ENCODE measurements around the gene MPP4.
A peak's percentile ranks its signal among the peaks of the same experiment; 100 is the strongest.

Gene MPP4, protein sequence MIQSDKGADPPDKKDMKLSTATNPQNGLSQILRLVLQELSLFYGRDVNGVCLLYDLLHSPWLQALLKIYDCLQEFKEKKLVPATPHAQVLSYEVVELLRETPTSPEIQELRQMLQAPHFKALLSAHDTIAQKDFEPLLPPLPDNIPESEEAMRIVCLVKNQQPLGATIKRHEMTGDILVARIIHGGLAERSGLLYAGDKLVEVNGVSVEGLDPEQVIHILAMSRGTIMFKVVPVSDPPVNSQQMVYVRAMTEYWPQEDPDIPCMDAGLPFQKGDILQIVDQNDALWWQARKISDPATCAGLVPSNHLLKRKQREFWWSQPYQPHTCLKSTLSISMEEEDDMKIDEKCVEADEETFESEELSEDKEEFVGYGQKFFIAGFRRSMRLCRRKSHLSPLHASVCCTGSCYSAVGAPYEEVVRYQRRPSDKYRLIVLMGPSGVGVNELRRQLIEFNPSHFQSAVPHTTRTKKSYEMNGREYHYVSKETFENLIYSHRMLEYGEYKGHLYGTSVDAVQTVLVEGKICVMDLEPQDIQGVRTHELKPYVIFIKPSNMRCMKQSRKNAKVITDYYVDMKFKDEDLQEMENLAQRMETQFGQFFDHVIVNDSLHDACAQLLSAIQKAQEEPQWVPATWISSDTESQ

DNA sequence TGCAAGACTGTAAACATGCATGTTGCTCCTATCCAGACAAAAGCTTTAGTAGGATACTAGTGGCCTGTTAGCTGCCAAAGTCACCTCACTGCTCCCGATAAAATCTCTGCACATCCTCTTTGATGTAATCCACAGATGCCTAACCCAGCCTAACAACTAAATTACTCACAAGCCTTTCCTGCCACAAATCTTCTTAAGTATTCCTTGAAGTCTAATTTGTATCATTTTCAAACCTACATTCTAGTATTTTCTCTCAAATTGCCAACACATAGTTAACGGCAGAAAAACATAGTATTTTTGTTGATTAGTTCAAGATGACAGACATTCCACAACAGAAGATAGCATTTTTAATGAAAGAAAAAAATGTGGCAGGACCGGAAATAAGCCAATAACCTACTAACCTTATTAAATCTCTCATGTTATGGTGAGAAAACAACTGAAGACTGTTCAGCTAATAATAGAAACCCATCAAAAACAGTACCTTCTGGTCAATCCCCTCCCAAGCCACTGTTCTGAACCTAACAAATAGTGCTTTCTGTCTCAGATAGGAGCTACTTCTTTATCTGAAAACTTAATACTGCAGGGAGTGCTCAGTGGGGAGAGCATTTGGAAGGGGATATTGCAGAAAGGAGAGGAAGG, at the start of gene MPP4:
Gene MPP4 (minus strand): TSS at position 57 of the 639 bp plus-strand sequence. CDS start 4,690 bp downstream, outside the sequence.
- Histone ChIP-seq H3K27ac (ENCODE audit: low read depth, low read length) (peak within 1 kb of the TSS; percentile 52), H3K36me3 (ENCODE audit: control insufficient read depth in 5 of 5, insufficient read depth in 5 of 5, low read length in 5 of 5) (peaks cover 15 to 26% (median 24%) of the 10 kb centered on the region in 5 donors), H3K4me3 (ENCODE audit: low read depth in 1 of 5, low read length in 5 of 5) (no peak within 1 kb of the TSS), H3K9me3 (ENCODE audit: control insufficient read depth in 5 of 5, low read length in 5 of 5) (no peaks in the 10 kb centered on the region), H3K9ac (ENCODE audit: low read length in 5 of 5) (no peak within 1 kb of the TSS), H3K4me1 (ENCODE audit: control insufficient read depth in 5 of 5, insufficient read depth in 5 of 5, low read length in 5 of 5) (peaks cover 0 to 28% (median 0%) of the 10 kb centered on the region in 5 donors), H3K27me3 (ENCODE audit: control insufficient read depth in 5 of 5, insufficient read depth in 4 of 5, low read length in 5 of 5) (no peaks in the 10 kb centered on the region)

DNA sequence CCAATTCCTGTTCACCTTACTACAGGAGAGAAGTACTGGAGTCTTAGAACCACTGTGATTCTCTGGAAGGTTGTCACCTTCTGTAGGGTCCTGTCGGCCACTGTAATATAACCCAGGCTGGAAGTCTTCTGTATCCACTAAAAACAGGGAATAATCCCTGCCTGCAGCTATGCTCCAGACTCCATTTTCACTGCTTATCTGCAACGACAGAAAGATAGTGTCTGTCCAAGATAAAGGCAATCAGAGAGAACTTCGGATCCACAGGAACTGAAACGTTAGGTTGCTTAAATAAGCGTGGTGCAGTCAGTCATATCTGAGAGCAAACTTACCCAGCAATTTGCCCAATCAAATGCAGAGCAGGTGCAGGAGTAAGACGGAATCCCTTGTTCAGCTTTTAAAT, 48.1 kb upstream of the MPP4 start:
- H3K27me3 ChIP-seq (ENCODE audit: control insufficient read depth in 5 of 5, insufficient read depth in 4 of 5, low read length in 5 of 5): no peaks in the 10 kb centered on the region
- peaks cover 0 to 5% (median 0%) of the 10 kb centered on the region in 5 donors for H3K4me1 ChIP-seq (ENCODE audit: control insufficient read depth in 5 of 5, insufficient read depth in 5 of 5, low read length in 5 of 5)
- no peak overlapping the region for H3K4me3 ChIP-seq (ENCODE audit: low read depth in 1 of 5, low read length in 5 of 5)
- H3K9ac ChIP-seq (ENCODE audit: low read length in 5 of 5): no peak overlapping the region
- no peaks in the 10 kb centered on the region for H3K9me3 ChIP-seq (ENCODE audit: control insufficient read depth in 5 of 5, low read length in 5 of 5)
- H3K36me3 ChIP-seq (ENCODE audit: control insufficient read depth in 5 of 5, insufficient read depth in 5 of 5, low read length in 5 of 5): peaks cover 41 to 57% (median 46%) of the 10 kb centered on the region in 5 donors
- no peak overlapping the region for H3K27ac ChIP-seq (ENCODE audit: low read depth, low read length)

DNA sequence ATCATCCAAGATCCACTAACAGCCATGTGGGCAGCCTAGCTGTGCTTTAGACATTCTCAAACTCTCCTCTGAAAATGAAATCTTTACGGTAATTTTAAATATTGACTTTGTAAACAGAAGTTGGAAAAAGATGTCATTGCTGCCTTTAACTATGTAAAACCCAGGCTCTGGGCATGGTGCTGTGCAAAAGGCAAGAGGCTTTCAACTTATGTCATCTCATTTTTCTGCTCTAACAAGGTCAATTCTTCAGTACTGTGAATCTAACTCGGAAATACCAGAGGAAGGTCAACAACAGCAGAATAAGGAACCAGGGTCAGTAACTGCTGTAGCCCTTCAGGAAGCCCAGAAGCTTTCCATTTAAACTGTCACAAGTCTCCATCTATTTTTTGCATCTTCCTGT, 37.0 kb upstream of the MPP4 start:
- H3K36me3 ChIP-seq (ENCODE audit: control insufficient read depth in 5 of 5, insufficient read depth in 5 of 5, low read length in 5 of 5): peaks cover 37 to 51% (median 47%) of the 10 kb centered on the region in 5 donors

DNA sequence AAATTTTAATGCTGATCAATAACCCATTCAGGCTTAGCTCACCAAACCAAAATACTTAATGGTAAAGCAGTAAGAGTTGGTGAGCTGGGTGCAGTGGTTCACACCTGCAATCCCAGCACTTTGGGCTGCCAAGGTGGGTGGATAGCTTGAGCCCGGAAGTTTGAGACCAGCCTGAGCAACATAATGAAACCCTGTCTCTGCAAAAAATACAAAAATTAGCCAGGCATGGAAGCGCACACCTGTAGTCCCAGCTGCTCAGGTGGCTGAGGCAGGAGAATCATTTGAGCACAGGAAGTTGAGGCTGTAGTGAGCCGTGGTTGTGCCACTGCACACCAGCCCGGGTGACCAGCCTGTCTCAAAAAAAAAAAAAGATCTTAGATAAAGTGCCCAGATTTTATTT, 35.7 kb upstream of the MPP4 start:
- no peak overlapping the region for H3K27ac ChIP-seq (ENCODE audit: low read depth, low read length)
- H3K4me1 ChIP-seq (ENCODE audit: control insufficient read depth in 5 of 5, insufficient read depth in 5 of 5, low read length in 5 of 5): no peaks in the 10 kb centered on the region
- no peak overlapping the region for H3K9ac ChIP-seq (ENCODE audit: low read length in 5 of 5)
- no peaks in the 10 kb centered on the region for H3K27me3 ChIP-seq (ENCODE audit: control insufficient read depth in 5 of 5, insufficient read depth in 4 of 5, low read length in 5 of 5)
- peaks cover 0 to 8% (median 0%) of the 10 kb centered on the region in 5 donors for H3K9me3 ChIP-seq (ENCODE audit: control insufficient read depth in 5 of 5, low read length in 5 of 5)
- H3K4me3 ChIP-seq (ENCODE audit: low read depth in 1 of 5, low read length in 5 of 5): no peak overlapping the region
- peaks cover 37 to 54% (median 48%) of the 10 kb centered on the region in 5 donors for H3K36me3 ChIP-seq (ENCODE audit: control insufficient read depth in 5 of 5, insufficient read depth in 5 of 5, low read length in 5 of 5)

More for the DNA sequence above, 37.0 kb upstream of the MPP4 start:
- Histone ChIP-seq H3K4me3 (ENCODE audit: low read depth in 1 of 5, low read length in 5 of 5) (no peak overlapping the region), H3K4me1 (ENCODE audit: control insufficient read depth in 5 of 5, insufficient read depth in 5 of 5, low read length in 5 of 5) (no peaks in the 10 kb centered on the region), H3K27me3 (ENCODE audit: control insufficient read depth in 5 of 5, insufficient read depth in 4 of 5, low read length in 5 of 5) (no peaks in the 10 kb centered on the region), H3K9ac (ENCODE audit: low read length in 5 of 5) (no peak overlapping the region), H3K27ac (ENCODE audit: low read depth, low read length) (no peak overlapping the region), H3K9me3 (ENCODE audit: control insufficient read depth in 5 of 5, low read length in 5 of 5) (peaks cover 0 to 8% (median 0%) of the 10 kb centered on the region in 5 donors)

DNA sequence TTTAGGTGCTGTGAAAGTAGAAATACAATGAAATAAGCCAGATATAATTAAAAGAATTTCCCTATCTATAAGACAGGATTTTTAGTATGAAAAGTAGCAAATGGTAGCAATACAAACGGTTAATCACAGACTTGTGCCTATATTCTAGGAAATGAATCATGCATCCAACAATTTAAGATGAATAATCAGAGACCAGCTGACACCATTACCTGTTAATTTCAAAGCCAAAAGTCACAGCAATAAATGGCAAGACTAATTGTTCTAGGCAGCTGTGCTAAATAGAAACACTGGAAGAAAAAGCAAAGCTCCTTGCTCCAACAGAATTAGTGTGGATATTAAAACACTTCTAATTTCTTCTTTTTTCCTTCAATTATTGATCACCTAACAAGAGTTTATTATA, 35.1 kb upstream of the MPP4 start:
- no peak overlapping the region for H3K9ac ChIP-seq (ENCODE audit: low read length in 5 of 5)
- H3K4me1 ChIP-seq (ENCODE audit: control insufficient read depth in 5 of 5, insufficient read depth in 5 of 5, low read length in 5 of 5): no peaks in the 10 kb centered on the region
- no peak overlapping the region for H3K4me3 ChIP-seq (ENCODE audit: low read depth in 1 of 5, low read length in 5 of 5)
- H3K36me3 ChIP-seq (ENCODE audit: control insufficient read depth in 5 of 5, insufficient read depth in 5 of 5, low read length in 5 of 5): peaks cover 38 to 58% (median 51%) of the 10 kb centered on the region in 5 donors
- H3K27ac ChIP-seq (ENCODE audit: low read depth, low read length): no peak overlapping the region
- no peaks in the 10 kb centered on the region for H3K27me3 ChIP-seq (ENCODE audit: control insufficient read depth in 5 of 5, insufficient read depth in 4 of 5, low read length in 5 of 5)
- peaks cover 0 to 8% (median 0%) of the 10 kb centered on the region in 5 donors for H3K9me3 ChIP-seq (ENCODE audit: control insufficient read depth in 5 of 5, low read length in 5 of 5)

DNA sequence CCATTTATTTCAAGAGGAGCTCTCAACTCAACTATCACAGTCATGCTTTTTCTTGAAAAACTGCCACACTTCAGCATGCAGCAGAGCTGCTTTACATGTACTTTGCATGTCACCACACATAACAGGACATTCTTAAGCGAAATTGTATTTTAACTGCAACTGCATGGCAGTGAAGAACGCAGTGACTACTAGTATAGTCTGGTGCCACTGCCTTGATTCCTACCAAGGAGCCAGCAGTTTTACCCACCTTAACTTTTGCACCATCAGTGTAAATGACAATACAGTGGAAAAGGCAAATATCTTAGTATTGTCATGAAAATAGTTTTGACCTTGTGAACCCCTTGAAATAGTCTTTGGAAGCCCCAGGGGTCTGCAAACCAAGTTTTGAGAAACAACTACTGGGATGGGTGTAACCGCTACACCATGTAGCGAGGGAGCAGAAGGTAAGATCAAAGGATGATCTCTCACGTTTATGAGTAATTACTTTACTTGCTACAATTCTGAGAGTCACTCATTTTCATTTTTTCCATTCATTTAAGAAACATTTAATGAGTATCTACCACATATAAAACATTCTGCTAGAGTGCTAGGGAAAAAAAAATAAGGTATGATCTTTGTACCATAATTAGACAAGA, 32.3 kb upstream of the MPP4 start:
- peaks cover 49 to 65% (median 59%) of the 10 kb centered on the region in 5 donors for H3K36me3 ChIP-seq (ENCODE audit: control insufficient read depth in 5 of 5, insufficient read depth in 5 of 5, low read length in 5 of 5)

DNA sequence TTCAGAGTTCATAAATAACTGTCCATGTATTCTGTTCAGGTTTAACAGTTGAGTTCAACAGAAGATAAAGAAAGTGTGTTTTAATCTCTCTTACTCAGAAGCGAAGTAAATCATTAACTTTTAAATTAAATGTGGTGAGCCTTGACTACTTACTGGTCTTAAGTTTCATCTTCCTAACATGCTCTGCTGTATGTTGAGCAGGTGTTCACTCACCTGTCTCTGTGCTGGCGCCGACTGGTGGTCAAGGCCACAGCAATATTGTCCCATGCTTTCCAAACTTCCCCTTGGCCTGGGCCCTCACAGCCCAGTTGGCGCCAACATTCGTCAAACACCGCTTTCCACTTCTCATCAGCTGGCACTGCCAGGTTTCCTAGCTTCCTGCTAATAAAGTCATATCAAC, 17.0 kb upstream of the MPP4 start:
- Histone ChIP-seq H3K9ac (ENCODE audit: low read length in 5 of 5) (no peak overlapping the region), H3K27me3 (ENCODE audit: control insufficient read depth in 5 of 5, insufficient read depth in 4 of 5, low read length in 5 of 5) (no peaks in the 10 kb centered on the region), H3K4me3 (ENCODE audit: low read depth in 1 of 5, low read length in 5 of 5) (no peak overlapping the region), H3K9me3 (ENCODE audit: control insufficient read depth in 5 of 5, low read length in 5 of 5) (peaks cover 0 to 3% (median 0%) of the 10 kb centered on the region in 5 donors), H3K36me3 (ENCODE audit: control insufficient read depth in 5 of 5, insufficient read depth in 5 of 5, low read length in 5 of 5) (peaks cover 35 to 59% (median 39%) of the 10 kb centered on the region in 5 donors), H3K4me1 (ENCODE audit: control insufficient read depth in 5 of 5, insufficient read depth in 5 of 5, low read length in 5 of 5) (no peaks in the 10 kb centered on the region), H3K27ac (ENCODE audit: low read depth, low read length) (no peak overlapping the region)

More for the DNA sequence above, 32.3 kb upstream of the MPP4 start:
- H3K4me3 ChIP-seq (ENCODE audit: low read depth in 1 of 5, low read length in 5 of 5): no peak overlapping the region
- no peaks in the 10 kb centered on the region for H3K27me3 ChIP-seq (ENCODE audit: control insufficient read depth in 5 of 5, insufficient read depth in 4 of 5, low read length in 5 of 5)
- no peak overlapping the region for H3K27ac ChIP-seq (ENCODE audit: low read depth, low read length)
- H3K9me3 ChIP-seq (ENCODE audit: control insufficient read depth in 5 of 5, low read length in 5 of 5): no peaks in the 10 kb centered on the region
- no peak overlapping the region for H3K9ac ChIP-seq (ENCODE audit: low read length in 5 of 5)
- H3K4me1 ChIP-seq (ENCODE audit: control insufficient read depth in 5 of 5, insufficient read depth in 5 of 5, low read length in 5 of 5): no peaks in the 10 kb centered on the region

DNA sequence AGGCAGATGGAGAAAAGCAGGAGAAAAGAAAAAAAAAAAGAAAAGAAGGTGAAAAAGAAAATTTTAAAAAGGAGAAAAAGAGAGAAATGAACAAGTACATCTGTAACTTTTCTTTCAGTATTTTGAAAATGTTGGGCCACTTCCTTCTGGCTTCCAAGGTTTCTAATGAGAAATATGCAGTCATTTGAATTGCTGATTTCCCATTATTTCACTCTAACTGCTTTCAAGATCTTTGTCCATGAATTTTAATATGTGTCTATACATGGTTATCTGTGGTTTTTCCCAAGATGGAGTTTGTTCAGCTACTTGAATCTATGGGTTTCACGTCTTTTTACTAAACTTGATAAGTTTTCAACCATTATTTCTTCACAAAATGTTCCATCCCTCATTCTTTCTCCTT, 14.3 kb upstream of the MPP4 start:
- Histone ChIP-seq H3K4me1 (ENCODE audit: control insufficient read depth in 5 of 5, insufficient read depth in 5 of 5, low read length in 5 of 5) (no peaks in the 10 kb centered on the region), H3K27me3 (ENCODE audit: control insufficient read depth in 5 of 5, insufficient read depth in 4 of 5, low read length in 5 of 5) (no peaks in the 10 kb centered on the region), H3K36me3 (ENCODE audit: control insufficient read depth in 5 of 5, insufficient read depth in 5 of 5, low read length in 5 of 5) (peaks cover 42 to 72% (median 46%) of the 10 kb centered on the region in 5 donors), H3K9me3 (ENCODE audit: control insufficient read depth in 5 of 5, low read length in 5 of 5) (no peaks in the 10 kb centered on the region), H3K27ac (ENCODE audit: low read depth, low read length) (no peak overlapping the region), H3K4me3 (ENCODE audit: low read depth in 1 of 5, low read length in 5 of 5) (no peak overlapping the region), H3K9ac (ENCODE audit: low read length in 5 of 5) (no peak overlapping the region)

DNA sequence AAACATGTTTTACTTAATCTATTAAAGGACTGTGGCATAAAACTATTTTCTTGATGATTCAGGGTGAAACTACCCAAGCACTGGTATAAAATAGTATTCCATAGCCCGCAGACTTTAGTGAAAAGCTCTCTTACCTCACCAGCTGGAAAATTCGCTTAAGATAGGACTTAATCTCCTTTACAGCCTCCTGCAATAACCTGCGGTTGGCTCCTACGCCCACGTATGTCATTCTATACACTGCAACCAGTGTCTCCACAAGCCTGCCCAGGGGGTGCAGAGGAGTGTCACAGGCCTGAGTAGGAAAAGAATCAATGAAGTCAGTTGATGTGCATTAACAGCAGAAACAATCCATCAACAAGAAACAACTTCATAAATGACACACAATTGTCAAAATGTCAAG, 11.3 kb upstream of the MPP4 start:
- Histone ChIP-seq H3K27me3 (ENCODE audit: control insufficient read depth in 5 of 5, insufficient read depth in 4 of 5, low read length in 5 of 5) (no peaks in the 10 kb centered on the region), H3K4me1 (ENCODE audit: control insufficient read depth in 5 of 5, insufficient read depth in 5 of 5, low read length in 5 of 5) (no peaks in the 10 kb centered on the region), H3K4me3 (ENCODE audit: low read depth in 1 of 5, low read length in 5 of 5) (no peak overlapping the region), H3K27ac (ENCODE audit: low read depth, low read length) (no peak overlapping the region), H3K36me3 (ENCODE audit: control insufficient read depth in 5 of 5, insufficient read depth in 5 of 5, low read length in 5 of 5) (peaks cover 35 to 66% (median 49%) of the 10 kb centered on the region in 5 donors), H3K9me3 (ENCODE audit: control insufficient read depth in 5 of 5, low read length in 5 of 5) (no peaks in the 10 kb centered on the region), H3K9ac (ENCODE audit: low read length in 5 of 5) (no peak overlapping the region)

Data from subcutaneous abdominal adipose tissue (tissue), 5 donors.